Measurements from ENCODE around the gene TEDDM1.
A peak's percentile ranks its signal among the peaks of the same experiment; 100 is the strongest.

Gene TEDDM1

GRCh38 chr1:182406012-182406411 is 5.5 kb upstream of the TEDDM1 start:
- no peak for DNase-seq

- no peak for DNase-seq
Observed at GRCh38 chr1:182405578-182405977, 5.1 kb upstream of the TEDDM1 start.

- DNase-seq, result no peak
Observed at GRCh38 chr1:182404781-182405180, 4.3 kb upstream of the TEDDM1 start.

GRCh38 chr1:182397653-182398393 is 2.6 kb downstream of the TEDDM1 start:
- DNase-seq, result no peak

DNA sequence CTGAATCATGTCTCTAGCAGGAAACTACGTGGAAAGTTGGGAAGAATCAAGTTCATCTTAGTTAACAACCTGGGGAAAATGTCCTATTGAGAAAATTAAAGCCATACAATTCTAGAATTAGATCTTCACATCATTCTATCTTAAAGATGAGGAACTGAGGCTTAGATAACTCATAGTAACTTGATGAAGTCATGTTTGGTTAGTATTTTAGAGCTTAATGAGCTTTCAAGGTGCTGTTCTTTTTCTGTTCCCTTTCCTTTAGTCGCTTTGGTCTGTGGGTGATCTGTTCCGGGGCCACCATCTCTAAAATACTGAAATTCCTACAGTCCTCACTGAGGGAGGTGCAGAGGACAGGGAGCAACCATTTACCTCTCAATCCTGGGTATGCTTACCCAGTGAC is 4.6 kb downstream of the TEDDM1 start:
- no peak for DNase-seq

DNA sequence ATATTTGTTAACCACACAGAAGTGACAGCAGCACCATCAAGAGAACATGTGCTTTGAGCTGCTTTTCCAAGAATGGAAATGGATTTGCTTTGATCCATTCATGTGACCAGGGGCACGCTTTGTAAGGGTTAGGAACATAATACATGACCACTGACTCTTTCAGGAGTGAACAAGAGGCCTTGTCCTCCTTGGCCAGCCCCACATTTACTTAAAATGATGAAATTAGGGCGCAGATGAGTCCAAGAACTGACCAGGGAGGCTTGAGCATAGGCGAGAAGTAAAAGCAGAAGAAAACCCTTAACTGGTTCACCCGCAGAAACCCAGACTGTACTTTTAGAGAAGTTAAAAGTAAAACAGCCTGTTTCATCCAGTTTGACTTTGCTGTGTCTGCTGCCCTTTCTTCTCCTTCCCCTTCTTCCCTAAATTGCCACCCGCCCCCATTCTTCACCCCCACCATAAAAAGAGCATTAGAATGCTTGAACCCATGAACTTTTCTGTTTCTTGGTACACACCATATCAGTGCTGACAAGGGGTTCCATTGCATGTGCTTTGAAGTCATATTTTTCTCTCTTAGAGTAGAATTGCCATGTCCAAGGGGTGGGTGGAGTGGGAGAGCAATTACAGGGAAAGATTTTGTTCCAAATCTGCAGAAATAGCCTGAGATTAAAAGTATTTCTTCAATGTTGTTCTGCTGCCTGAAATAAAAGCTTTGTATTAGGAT is 6.3 kb downstream of the TEDDM1 start:
- DNase-seq, result no peak

GRCh38 chr1:182392050-182393028 is 8.1 kb downstream of the TEDDM1 start:
- peak; percentile 66 for DNase-seq

DNA sequence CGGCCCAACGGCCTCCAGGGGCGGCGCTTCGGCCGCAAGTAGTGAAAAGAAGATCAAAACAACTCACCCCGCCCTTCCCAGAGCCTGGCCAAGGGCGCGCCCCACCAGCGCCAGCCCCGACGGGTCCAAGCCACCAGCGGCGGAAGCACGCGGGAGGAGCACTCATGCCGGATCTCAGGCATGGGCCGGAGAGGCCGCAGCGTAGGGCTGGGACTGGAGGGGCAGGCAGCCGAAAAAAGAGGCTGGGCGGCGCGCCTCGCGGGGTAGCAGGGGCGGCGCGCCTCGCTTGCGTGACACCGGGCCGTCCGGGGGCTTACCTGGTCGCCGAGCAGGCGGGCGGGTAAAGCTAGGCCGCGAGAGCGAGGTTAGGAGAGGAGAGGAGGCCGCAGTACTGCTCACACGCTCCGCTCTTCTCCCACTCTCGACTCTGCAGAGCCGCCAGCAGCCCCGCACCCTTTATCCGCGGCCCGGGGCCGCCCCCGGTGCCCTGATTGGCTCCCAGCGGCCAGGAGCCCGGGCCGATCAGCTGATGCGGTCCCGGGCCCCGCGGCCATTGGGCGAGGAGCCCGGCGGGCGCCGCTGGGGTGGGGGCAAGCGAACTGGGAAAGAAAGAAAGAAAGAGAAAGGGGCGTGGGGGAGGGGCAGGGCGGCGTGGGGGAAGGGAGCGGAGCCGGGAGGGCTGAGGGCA is 9.0 kb downstream of the TEDDM1 start, which contains the start of gene GLUL:
Gene GLUL, minus strand, starts transcription at position 429 of the 688 bp plus-strand sequence. CDS start 3,053 bp downstream, outside the sequence.
- DNase-seq, result peak; percentile 83

- DNase-seq, result no peak
Observed at GRCh38 chr1:182391028-182391361, 9.5 kb downstream of the TEDDM1 start.

GRCh38 chr1:182389619-182390047 is 10.8 kb downstream of the TEDDM1 start:
- DNase-seq, result no peak

DNA sequence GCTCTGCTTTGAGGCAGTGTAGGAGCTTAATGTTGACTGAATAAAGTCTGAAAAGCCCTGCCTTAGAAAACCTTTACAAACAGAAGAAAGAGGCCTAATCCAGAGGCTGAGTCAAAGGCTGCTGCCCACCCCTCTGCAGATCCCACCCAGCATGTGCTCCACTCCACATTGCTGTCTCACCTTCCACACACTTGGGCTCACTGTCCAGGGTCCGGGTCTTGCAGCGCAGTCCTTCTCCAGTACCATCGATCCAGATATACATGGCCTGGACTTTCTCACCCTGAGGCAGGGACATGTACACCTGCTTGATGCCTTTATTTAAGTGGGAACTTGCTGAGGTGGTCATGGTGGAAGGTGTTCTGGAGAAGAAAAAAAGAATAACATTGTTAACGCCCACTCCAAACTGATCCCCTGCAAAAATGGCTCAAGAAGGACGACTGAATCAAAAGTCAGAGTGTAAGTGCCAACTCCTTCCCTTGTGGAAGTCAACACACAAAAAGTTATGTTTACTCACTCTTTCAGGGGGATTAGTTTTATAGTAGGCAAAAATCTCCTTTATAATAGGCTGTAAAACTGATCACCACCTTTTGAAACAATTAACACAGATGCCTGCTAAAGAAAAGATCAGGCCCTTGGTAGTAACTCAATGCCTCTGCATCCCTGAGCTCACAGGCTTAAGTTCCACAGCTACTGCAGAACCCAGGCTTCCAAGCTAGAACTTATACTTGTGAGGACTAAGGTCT is 11.9 kb downstream of the TEDDM1 start:
- no peak for DNase-seq

- no peak for DNase-seq
Observed at GRCh38 chr1:182387566-182387965, 12.9 kb downstream of the TEDDM1 start.

DNA sequence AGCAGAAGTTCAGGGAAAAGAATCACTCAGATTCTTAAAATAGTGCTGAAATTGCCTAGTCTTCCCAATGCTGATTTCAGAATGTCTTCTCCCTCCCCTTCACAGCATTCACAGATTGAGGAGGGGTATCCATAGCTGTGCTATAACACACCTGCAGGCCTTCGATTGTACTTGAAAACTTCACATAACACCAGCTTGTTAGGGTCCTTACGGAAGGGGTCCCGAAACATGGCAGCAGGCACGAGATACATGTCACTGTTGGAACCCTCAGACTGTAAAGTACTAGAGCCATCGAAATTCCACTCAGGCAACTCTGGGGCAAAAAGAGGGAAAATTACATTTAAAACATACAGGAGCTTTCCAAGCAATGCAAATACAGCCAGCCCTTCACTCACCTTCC is 13.5 kb downstream of the TEDDM1 start:
- DNase-seq, result no peak

DNA sequence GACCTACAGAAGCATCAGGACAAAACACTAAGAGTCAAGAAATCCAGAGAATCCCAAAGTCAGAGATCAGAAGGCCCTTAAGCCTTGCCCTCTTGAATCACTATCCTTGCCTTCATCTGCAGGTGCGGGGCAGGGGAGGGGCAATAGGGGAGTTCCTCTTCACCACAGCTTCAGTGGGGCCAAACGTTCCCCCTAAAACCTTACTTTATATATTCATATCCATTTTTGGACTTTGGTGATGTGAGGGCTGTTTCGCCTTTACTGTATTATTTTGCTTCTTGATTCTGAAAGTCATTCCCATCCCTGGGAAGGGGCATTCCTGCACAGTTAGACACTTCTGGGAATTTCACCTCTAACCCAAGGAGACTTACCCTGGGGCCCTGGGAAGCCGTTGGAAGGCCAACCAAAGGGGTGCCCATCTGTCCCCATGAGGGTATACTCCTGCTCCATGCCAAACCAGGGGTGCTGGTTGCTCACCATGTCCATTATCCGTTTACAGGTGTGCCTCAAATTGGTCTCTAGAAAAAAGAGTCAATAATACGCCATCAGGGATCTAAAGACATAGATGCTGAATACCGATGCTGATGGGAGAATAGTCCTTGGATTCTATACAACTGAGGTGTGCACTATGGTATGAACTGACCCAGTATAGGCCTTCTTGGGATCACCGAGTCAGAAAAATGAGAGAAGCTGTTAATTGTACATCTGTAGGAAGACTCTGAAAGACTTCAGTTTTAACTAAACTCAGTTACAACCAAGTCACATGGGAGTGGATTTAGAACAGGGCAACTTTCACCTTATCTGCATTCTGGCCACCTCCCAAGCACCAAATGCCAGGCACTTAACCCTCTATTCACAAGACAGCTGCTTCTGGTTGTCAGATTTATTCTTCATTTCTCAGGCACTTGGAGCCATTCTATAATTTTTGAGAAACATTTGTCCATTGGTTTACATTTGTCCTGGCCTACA is 14.3 kb downstream of the TEDDM1 start:
- no peak for DNase-seq

- no peak for DNase-seq
Observed at GRCh38 chr1:182384387-182384960, 16.0 kb downstream of the TEDDM1 start.

- no peak for DNase-seq
Observed at GRCh38 chr1:182383934-182384333, 16.5 kb downstream of the TEDDM1 start.

DNA sequence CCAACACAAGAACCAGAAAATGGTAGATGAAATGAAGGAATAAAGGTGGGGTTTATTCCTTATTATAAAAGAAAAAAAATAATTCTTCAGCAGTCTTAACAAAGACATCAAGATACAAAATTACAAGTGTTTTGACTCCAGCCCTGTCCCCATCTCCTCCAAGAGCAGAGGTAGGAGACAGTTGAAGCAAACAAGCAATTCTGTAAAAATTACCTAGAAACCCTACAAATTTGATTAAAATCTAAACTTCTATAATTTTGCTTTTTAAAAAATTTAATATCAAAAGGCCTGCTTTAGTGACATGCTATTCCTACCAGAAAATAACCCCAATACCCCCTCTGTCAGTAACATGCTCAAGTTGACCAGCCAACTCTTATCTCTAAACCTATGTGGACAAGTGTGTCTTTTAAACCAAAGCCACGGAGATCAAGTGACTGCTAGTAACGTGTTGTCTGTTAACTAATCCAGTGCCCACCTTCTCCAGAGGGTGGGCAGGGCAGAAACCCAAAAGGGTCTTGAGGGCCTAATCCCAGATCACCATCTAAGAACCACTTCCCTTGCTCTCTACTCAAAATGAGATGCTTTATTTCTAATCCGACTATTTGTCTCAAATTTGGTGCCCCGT is 17.3 kb downstream of the TEDDM1 start:
- no peak for DNase-seq

DNA sequence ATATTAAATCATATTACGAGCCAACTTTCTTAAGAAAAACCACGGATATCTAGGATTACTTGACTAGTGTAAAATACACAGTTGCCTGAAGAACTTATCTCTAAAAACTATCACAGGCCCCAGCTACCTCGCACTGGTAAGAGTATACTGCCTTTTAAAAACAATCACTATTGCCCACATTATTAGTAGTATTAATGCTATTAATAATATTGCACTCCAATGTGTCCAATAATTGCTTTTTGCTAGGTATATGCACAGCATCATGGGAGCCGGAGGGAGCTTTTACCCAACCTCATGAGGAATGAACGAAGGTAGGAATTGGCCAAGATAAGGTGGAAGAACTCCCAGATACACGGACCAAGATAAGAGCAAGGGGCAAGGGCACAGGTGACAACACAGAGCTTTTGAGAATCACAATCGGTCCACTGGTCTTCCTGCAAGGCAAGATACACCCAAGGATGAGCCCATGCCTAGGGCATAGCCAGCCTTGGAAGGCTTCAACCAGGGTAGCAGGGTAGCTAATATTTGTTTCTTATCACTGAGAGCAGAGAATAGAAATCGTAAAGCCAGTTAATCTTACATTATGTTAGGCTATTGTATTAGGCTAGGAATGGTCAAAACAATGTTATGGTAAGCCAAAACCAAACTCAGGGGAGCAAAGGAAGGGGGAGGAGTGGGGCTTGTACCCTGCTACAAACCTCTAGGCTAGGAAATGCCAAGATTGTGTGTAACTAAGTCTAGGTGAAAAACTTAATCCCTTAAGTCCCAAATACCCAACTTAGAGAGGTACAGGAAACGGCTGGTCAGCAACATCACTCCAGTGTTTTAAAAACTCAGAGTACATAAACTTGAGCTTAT is 18.3 kb downstream of the TEDDM1 start:
- no peak for DNase-seq

- DNase-seq, result no peak
Observed at GRCh38 chr1:182380199-182380598, 20.3 kb downstream of the TEDDM1 start.
